ENCODE data around the gene ZBTB21. TPM values are rescaled to one million over a fixed set of nuclear protein-coding genes. Genes with fewer than 3 reads are reported as not detected.

Gene ZBTB21
- total and polyA plus RNA-seq, 2 experiments from 2014 or later, result 10.0 to 11.0 TPM

- H4K20me1 ChIP-seq (replicated peaks; ENCODE audit: insufficient read depth), result peaks cover 8% of the 10 kb centered on the region
- H3F3A ChIP-seq (replicated peaks; ENCODE audit: low read depth), result peaks cover 2% of the 10 kb centered on the region; the same call in 1 of the 2 replicates
- peaks cover 59% of the 10 kb centered on the region for H3K79me2 ChIP-seq (replicated peaks; ENCODE audit: insufficient read depth)
- ATAC-seq (no peak), DNase-seq (ENCODE audit: low spot score) (no peak)
- H3K9me3 Mint-ChIP-seq, result no peaks in the 10 kb centered on the region
- peaks cover 16% of the 10 kb centered on the region for H3K36me3 Mint-ChIP-seq (ENCODE audit: low read depth)
- peaks cover 10% of the 10 kb centered on the region for H3K4me1 ChIP-seq (ENCODE audit: insufficient read depth)
- H3K4me1 Mint-ChIP-seq, result peaks cover 13% of the 10 kb centered on the region
- no peaks in the 10 kb centered on the region for H3K9me2 ChIP-seq (ENCODE audit: insufficient read depth)
- TF ChIP-seq NANOG (IDR thresholded peaks at IDR 0.05; ENCODE audit: borderline replicate concordance), result no peak
- TF ChIP-seq EZH2phosphoT487 (IDR thresholded peaks at IDR 0.05; ENCODE audit: unreplicated experiment), result no peak
- TF ChIP-seq EZH2 (IDR thresholded peaks at IDR 0.05; ENCODE audit: low read depth, unreplicated experiment), result no peak
- no peak for TF ChIP-seq JUNB (IDR thresholded peaks at IDR 0.05; ENCODE audit: unreplicated experiment)
- no peak for TF ChIP-seq ETS1 (IDR thresholded peaks at IDR 0.05)
- H3K27ac ChIP-seq (ENCODE audit: low read depth), result no peak overlapping the region
- no peaks in the 10 kb centered on the region for H3K36me3 ChIP-seq (ENCODE audit: insufficient read depth)
- peaks cover 21% of the 10 kb centered on the region for H3K27me3 ChIP-seq (ENCODE audit: insufficient read depth)
- no peak overlapping the region for H3K4me3 ChIP-seq
- no peak overlapping the region for H3K4me2 ChIP-seq
- peaks cover 26% of the 10 kb centered on the region for H3K27me3 Mint-ChIP-seq (ENCODE audit: insufficient read depth, low read depth, poor library complexity)
- H2AFZ ChIP-seq, result no peak overlapping the region
- H3K27ac Mint-ChIP-seq, result no peak overlapping the region
- no peak overlapping the region; the same call in 2 of the 3 replicates for H3K4me3 Mint-ChIP-seq
Observed at GRCh38 chr21:42007356-42007940, 2.7 kb downstream of the ZBTB21 start.

GRCh38 chr21:42006765-42007164 lies 3.4 kb downstream of the ZBTB21 start:
- H3K4me3 Mint-ChIP-seq, result no peak overlapping the region
- DNase-seq (ENCODE audit: low spot score) (no peak), ATAC-seq (no peak)
- no peak overlapping the region for H3K27ac ChIP-seq (ENCODE audit: low read depth)
- no peaks in the 10 kb centered on the region for H3K9me2 ChIP-seq (ENCODE audit: insufficient read depth)
- H3K4me3 ChIP-seq, result 0 out of 2 replicates have a peak overlapping the region, but pooled peaks have one; percentile 26
- H3K36me3 ChIP-seq (ENCODE audit: insufficient read depth), result no peaks in the 10 kb centered on the region
- peaks cover under 1% of the 10 kb centered on the region; the same call in 1 of the 2 replicates for H3F3A ChIP-seq (replicated peaks; ENCODE audit: low read depth)
- peaks cover 60% of the 10 kb centered on the region for H3K79me2 ChIP-seq (replicated peaks; ENCODE audit: insufficient read depth)
- H4K20me1 ChIP-seq (replicated peaks; ENCODE audit: insufficient read depth), result peaks cover 10% of the 10 kb centered on the region
- H2AFZ ChIP-seq, result no peak overlapping the region
- peaks cover 10% of the 10 kb centered on the region for H3K4me1 ChIP-seq (ENCODE audit: insufficient read depth)
- TF ChIP-seq REST (IDR thresholded peaks at IDR 0.05; ENCODE audit: unreplicated experiment) (no peak), ETS1 (IDR thresholded peaks at IDR 0.05) (no peak), NANOG (IDR thresholded peaks at IDR 0.05; ENCODE audit: borderline replicate concordance) (no peak), STAT1 (IDR thresholded peaks at IDR 0.05; ENCODE audit: unreplicated experiment) (no peak), POLR2AphosphoS5 (IDR thresholded peaks at IDR 0.05; ENCODE audit: low read depth) (no peak), ZNF462 (CRISPR knock-in tag; IDR thresholded peaks at IDR 0.05) (no peak), EZH2 (IDR thresholded peaks at IDR 0.05; ENCODE audit: low read depth, unreplicated experiment) (no peak)
- peaks cover 14% of the 10 kb centered on the region for H3K27me3 ChIP-seq (ENCODE audit: insufficient read depth)
- no peaks in the 10 kb centered on the region for H3K9me3 Mint-ChIP-seq
- H3K4me1 Mint-ChIP-seq, result peaks cover 13% of the 10 kb centered on the region
- H3K4me2 ChIP-seq, result no peak overlapping the region
- peaks cover 21% of the 10 kb centered on the region for H3K36me3 Mint-ChIP-seq (ENCODE audit: low read depth)
- H3K27me3 Mint-ChIP-seq (ENCODE audit: insufficient read depth, low read depth, poor library complexity), result peaks cover 19% of the 10 kb centered on the region
- H3K27ac Mint-ChIP-seq, result no peak overlapping the region
